H1 (cell line): ENCODE measurements around the gene CHCHD3.

Experiments used
- BRCA1 ChIP-seq: IDR thresholded peaks from 2 replicates; pipeline ENCODE4 v1.6.1; 2012; ENCODE audit warnings: low read depth, low read length, improper control_type of control experiment
- EZH2 ChIP-seq: fragments of 200-600 bp; sonication (generic); IDR thresholded peaks from 2 replicates; pipeline ENCODE4 v1.7.1; 2012; ENCODE audit warnings: low read depth, mild to moderate bottlenecking, moderate library complexity, low read length, inconsistent platforms; ENCODE audit not compliant: severe bottlenecking
- GABPA ChIP-seq: IDR thresholded peaks from 2 replicates; pipeline ENCODE4 v1.6.1; 2011; ENCODE audit warnings: mild to moderate bottlenecking, low read length, moderate library complexity, borderline replicate concordance; ENCODE audit not compliant: insufficient read depth
- JUND ChIP-seq: IDR thresholded peaks from 2 replicates; pipeline ENCODE4 v1.6.1; 2011; ENCODE audit warnings: mild to moderate bottlenecking, improper control_type of control experiment, low read length
- POLR2AphosphoS5 ChIP-seq: IDR thresholded peaks from 2 replicates; pipeline ENCODE4 v1.6.1; 2011; ENCODE audit warnings: low read depth, low read length
- RAD21 ChIP-seq, 2 experiments: IDR thresholded peaks in 1 of 2; conservative IDR thresholded peaks in 1 of 2; 2 replicates each; pipeline ENCODE4 v1.6.1; 2011; ENCODE audit warnings: low read depth in 2 of 2, low read length in 2 of 2, improper control_type of control experiment in 1 of 2, inconsistent platforms in 1 of 2, mild to moderate bottlenecking in 1 of 2, moderate library complexity in 1 of 2
- RXRA ChIP-seq: IDR thresholded peaks from 2 replicates; pipeline ENCODE4 v1.6.1; 2011; ENCODE audit warnings: low read depth, mild to moderate bottlenecking, low read length, moderate library complexity; ENCODE audit not compliant: insufficient read depth
- SRF ChIP-seq: IDR thresholded peaks from 2 replicates; pipeline ENCODE4 v1.6.1; 2011; ENCODE audit warnings: mild to moderate bottlenecking, low read depth, low read length, moderate library complexity
- TAF7 ChIP-seq: optimal IDR thresholded peaks from 2 replicates; pipeline ENCODE3; 2011; ENCODE audit warnings: low read depth, mild to moderate bottlenecking, inconsistent platforms, low read length, moderate library complexity, borderline replicate concordance
- TCF12 ChIP-seq: IDR thresholded peaks from 2 replicates; pipeline ENCODE4 v1.6.1; 2011; ENCODE audit warnings: low read depth, mild to moderate bottlenecking, low read length
- TF ChIP-seq, protein P1 (sequence below), 3 experiments: IDR thresholded peaks; 1 replicate in 2 of 3; 2 replicates in 1 of 3; pipeline versions ENCODE4 v1.5.1 to v1.6.1; 2011; ENCODE audit warnings: low read length in 3 of 3, mild to moderate bottlenecking in 3 of 3, inconsistent platforms in 2 of 3, low read depth in 1 of 3, moderate library complexity in 1 of 3; ENCODE audit not compliant: insufficient read depth in 1 of 3; ENCODE audit errors: control extremely low read depth in 1 of 3
- TF ChIP-seq, protein P2 (sequence below): IDR thresholded peaks from 2 replicates; pipeline ENCODE4 v1.6.1; 2012; ENCODE audit warnings: inconsistent platforms
- TF ChIP-seq, protein P3 (sequence below): IDR thresholded peaks from 2 replicates; pipeline ENCODE4 v1.6.1; 2012; ENCODE audit warnings: low read length, inconsistent platforms

DNA sequence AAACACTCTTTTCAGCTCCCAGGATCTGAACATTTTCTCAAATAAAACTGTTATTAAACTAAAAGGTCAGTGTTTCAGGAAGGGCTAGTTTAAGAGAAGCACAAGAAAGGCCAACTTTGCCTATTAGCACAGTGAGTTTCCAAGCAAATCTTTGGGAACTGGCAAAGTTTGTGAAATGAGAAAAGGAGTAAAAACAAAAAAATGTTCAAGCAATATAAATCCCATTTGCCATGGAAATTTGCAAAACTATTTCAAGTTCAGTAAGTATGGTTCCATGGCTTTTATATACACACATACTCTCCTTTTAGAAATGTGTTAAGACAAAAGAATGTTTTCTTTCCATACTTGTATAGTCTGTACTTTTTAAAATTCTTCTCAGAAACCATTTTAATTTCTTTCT, 51.5 kb downstream of the CHCHD3 start:
- TF ChIP-seq, protein P1, sequence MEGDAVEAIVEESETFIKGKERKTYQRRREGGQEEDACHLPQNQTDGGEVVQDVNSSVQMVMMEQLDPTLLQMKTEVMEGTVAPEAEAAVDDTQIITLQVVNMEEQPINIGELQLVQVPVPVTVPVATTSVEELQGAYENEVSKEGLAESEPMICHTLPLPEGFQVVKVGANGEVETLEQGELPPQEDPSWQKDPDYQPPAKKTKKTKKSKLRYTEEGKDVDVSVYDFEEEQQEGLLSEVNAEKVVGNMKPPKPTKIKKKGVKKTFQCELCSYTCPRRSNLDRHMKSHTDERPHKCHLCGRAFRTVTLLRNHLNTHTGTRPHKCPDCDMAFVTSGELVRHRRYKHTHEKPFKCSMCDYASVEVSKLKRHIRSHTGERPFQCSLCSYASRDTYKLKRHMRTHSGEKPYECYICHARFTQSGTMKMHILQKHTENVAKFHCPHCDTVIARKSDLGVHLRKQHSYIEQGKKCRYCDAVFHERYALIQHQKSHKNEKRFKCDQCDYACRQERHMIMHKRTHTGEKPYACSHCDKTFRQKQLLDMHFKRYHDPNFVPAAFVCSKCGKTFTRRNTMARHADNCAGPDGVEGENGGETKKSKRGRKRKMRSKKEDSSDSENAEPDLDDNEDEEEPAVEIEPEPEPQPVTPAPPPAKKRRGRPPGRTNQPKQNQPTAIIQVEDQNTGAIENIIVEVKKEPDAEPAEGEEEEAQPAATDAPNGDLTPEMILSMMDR (IDR thresholded peaks at IDR 0.05; ENCODE audit: control extremely low read depth in 1 of 3, insufficient read depth in 1 of 3, low read depth in 1 of 3, low read length in 3 of 3), result no peak
- TF ChIP-seq BRCA1, result no peak
- no peak for TF ChIP-seq JUND
- TF ChIP-seq POLR2AphosphoS5, result no peak
- TF ChIP-seq TAF7, result no peak
- no peak for TF ChIP-seq TCF12
- TF ChIP-seq EZH2, result no peak
- TF ChIP-seq RXRA, result no peak
- TF ChIP-seq, protein P2, sequence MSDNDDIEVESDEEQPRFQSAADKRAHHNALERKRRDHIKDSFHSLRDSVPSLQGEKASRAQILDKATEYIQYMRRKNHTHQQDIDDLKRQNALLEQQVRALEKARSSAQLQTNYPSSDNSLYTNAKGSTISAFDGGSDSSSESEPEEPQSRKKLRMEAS, result no peak
- TF ChIP-seq, protein P3, sequence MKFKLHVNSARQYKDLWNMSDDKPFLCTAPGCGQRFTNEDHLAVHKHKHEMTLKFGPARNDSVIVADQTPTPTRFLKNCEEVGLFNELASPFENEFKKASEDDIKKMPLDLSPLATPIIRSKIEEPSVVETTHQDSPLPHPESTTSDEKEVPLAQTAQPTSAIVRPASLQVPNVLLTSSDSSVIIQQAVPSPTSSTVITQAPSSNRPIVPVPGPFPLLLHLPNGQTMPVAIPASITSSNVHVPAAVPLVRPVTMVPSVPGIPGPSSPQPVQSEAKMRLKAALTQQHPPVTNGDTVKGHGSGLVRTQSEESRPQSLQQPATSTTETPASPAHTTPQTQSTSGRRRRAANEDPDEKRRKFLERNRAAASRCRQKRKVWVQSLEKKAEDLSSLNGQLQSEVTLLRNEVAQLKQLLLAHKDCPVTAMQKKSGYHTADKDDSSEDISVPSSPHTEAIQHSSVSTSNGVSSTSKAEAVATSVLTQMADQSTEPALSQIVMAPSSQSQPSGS, result no peak
- TF ChIP-seq GABPA, result no peak
- no peak for TF ChIP-seq SRF
- no peak for TF ChIP-seq RAD21 (IDR thresholded peaks at IDR 0.05 in 1 of 2, conservative IDR thresholded peaks at IDR 0.05 in 1 of 2; ENCODE audit: low read depth in 2 of 2, low read length in 2 of 2)
